Activated T-helper 1 cell treated with Interleukin-2 at 50 U/mL for 16 hours (primary cell): ENCODE results near the gene LTO1.
"Not testable (repeated sequence)": the region's sequence is repeated elsewhere in the genome, so short reads cannot be mapped to it uniquely, and the experiment has no call there.

Experiments used
- DNase-seq: peaks from one replicate; pipeline ENCODE4 v3.0.0-alpha.2; 2020; ENCODE audit warnings: low read depth

LTO1 gene

GRCh38 chr11:69632900-69633299, 42.3 kb downstream of the LTO1 start:
- no peak for DNase-seq

- no peak for DNase-seq
These were observed 44.7 kb downstream of the LTO1 start for GRCh38 chr11:69630424-69630823.

GRCh38 chr11:69630017-69630416, 45.1 kb downstream of the LTO1 start:
- DNase-seq, result no peak

GRCh38 chr11:69627551-69627950, 47.6 kb downstream of the LTO1 start:
- no peak for DNase-seq

GRCh38 chr11:69625476-69625875, 49.7 kb downstream of the LTO1 start:
- DNase-seq, result no peak

GRCh38 chr11:69624293-69624692, 50.9 kb downstream of the LTO1 start:
- no peak for DNase-seq

- not testable (repeated sequence) for DNase-seq
These were observed 53.0 kb downstream of the LTO1 start for GRCh38 chr11:69622097-69622681.

- DNase-seq, result no peak
These were observed 54.4 kb downstream of the LTO1 start for GRCh38 chr11:69620683-69621290.

- DNase-seq, result no peak
These were observed 56.9 kb downstream of the LTO1 start for GRCh38 chr11:69618237-69618636.

GRCh38 chr11:69617682-69618081, 57.5 kb downstream of the LTO1 start:
- DNase-seq, result no peak

- DNase-seq, result no peak
These were observed 57.9 kb downstream of the LTO1 start for GRCh38 chr11:69617220-69617619.
